GM19023 (cell line): ENCODE results near the gene PUM1.

Source experiments
- ATAC-seq: cut with Tn5 transposase; IDR thresholded peaks from one replicate; pipeline ENCODE4 v1.9.1; 2021; ENCODE audit warnings: mild to moderate bottlenecking, moderate library complexity; ENCODE audit not compliant: unreplicated experiment

The PUM1 gene

DNA sequence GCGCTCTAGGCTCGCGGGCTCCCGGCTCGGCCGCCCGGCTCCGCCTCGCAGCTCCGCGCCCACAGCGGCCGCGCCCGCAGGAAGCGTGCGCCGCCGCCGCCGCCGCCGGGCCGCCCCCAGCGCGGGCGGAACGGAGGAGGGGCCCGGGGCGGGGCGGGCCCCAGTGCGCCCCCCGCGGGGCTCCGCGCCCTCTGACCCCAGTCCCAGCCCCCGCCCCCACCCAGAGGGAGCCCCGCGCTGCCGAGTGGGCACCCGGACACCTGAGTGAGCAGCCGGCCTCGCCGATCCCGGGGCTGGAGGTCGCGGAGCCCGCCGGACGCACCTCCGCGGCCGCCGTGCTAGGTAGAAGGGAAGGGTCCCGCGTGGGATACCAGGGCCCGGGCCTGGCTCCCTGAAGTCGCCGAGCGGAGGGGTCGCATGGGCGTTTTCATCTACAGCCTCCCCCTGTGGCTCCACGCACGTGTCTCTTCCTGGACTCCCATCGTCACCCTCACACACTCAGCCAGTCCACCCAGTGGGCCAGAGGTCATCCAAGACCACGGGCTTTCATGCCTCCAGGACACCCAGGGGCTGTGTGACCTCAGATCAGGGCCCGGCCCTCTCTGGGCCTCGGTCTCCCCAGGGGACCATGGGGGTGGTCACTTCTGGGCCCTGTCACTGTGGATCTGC, 156.7 kb downstream of the PUM1 start, which contains the start of gene SDC3:
SDC3 (minus strand) TSS at position 63 of the 669 bp plus-strand sequence. CDS start 172 bp downstream, outside the sequence.
- ATAC-seq: no peak

DNA sequence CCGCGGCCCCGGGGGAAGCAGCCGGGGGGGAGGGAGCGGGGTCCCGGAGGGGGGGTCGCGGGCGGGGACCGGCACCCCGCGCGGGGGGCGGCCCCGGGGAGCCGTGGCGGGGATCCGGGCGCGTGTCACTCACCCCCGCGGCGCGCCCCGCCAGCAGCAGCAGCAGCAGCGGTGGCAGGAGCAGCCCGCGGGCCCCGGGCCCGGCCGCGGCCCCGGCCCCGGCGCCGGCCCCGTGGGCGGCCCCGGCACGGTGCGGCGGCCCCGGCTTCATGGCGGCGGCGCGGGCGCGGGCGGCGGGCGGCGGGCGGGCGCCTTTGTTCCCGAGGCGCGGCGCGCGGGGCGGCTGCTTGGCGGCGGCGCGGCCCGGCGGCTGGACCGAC, 157.2 kb downstream of the PUM1 start:
- ATAC-seq: no peak

GRCh38 chr1:30907481-30908315, 157.8 kb downstream of the PUM1 start:
- ATAC-seq: no peak

GRCh38 chr1:30906631-30907441, 158.7 kb downstream of the PUM1 start:
- no peak for ATAC-seq

DNA sequence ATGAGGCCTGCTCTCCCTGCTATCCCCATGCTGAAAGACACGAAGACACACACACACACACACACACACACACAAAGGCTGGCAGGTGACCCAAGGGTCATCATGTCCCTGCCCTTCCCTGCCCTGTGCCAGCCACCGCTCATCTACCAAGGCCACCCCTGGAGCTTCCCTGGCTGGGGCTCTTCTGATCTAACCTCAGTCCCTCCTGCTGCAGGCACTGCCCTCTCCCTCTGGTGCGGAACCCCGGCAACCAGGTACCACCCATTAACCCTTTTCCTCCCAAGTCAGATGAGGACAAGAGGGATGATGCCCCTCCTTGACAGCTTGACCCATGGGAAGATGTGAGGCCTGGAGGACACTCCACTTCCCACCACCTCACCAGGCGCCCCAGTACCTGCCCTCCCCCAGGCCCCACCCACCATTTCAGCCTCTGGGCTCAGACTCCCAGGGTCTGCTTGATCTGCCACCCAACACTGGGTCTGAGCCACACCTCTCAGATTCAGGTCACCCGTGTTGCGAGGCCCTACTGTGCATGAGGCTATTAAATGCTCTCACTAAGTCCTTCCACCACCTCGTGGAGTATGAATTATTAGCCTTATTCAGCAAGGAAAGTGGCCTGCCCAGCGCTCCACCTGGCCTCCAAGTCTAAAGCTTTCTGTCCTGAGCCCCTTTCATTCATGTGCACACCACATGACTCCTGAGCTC, 159.4 kb downstream of the PUM1 start:
- no peak for ATAC-seq

GRCh38 chr1:30905403-30905802, 160.1 kb downstream of the PUM1 start:
- ATAC-seq: no peak

DNA sequence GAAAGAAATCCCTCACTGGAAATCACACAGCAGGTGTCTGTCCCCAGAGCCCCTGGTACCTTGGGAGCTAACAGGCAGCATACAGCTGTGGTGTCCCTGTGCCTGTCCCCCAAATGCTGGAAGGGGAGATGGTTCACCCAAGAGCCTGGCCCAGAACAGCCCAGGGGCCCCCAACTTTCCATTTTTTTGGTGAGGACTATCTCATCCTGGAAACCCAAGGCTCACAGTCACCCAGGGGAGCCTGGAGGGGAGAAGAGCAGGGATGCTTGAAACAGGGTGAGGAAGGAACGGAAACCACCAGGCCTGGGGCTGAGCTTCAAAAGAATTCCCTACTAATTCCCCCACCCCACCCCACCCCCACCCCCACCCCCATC, 160.6 kb downstream of the PUM1 start:
- ATAC-seq: no peak

DNA sequence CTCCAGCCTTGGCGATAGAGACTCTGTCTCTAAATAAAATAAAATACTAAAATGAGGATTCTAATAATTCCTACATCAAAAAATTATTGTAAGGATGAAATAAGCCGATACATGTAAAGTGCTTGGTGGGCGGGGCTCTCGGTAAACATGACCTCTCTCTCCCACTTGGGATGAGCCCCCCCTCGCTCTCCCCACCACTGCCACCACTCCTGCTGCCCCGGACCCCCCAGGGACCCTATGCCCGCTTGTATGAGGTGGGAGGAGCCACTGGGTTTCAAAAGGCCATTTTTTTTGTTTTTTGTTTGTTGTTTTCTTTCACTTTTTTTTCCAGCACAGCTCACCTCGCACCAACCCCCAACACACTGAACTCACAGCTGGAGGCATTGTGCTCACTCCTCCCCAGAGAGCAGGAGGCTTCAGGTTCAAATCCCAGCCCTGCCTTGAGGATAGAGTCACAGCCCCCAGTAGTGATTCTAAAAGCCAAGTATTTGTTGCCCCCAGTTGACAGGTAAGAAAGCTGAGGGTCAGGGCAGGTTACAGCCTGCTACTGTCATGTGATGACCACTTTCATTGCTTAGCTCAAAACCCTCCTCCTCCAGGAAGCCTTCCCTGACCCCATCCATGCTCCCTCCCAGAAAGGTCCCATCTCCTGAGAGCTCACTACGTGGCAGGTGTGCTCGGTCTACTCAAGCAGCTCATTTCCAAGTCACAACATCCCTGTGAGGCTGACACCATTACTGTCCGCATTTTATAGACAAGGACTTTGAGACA, 161.1 kb downstream of the PUM1 start:
- no peak for ATAC-seq

DNA sequence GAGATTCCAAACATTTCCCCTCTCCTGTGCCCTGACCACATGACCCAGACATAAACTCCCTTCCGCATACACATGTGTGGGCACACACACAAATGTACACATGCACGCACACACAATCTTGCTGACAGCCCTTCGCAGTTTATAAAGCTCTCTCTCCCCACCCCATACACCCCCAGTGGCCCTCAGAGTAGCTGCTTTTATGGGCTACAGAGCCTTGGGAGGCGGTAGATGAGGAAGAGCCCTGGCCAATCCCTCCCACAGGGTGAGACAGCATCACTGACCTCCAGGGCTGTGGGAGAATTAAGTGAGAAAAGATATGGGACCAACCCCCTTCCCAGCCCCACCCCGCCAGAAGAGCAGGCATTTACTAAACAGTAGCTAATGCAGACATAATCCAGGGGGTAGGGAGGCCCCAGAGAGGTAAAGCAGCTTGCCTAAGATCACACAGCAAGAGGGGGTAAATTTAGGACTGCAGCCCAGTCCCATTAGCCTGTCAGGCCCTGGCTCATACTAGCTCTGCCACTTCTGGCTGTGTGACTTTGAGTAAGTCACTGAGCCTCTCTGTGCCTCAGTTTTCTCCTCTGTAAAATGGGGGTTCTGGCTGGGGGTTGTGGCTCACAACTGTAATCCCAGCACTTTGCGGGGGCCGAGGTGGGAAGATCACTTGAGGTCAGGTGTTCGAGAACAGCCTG, 162.0 kb downstream of the PUM1 start:
- ATAC-seq: no peak

- no peak for ATAC-seq
These were observed 162.8 kb downstream of the PUM1 start for GRCh38 chr1:30902593-30903290.

DNA sequence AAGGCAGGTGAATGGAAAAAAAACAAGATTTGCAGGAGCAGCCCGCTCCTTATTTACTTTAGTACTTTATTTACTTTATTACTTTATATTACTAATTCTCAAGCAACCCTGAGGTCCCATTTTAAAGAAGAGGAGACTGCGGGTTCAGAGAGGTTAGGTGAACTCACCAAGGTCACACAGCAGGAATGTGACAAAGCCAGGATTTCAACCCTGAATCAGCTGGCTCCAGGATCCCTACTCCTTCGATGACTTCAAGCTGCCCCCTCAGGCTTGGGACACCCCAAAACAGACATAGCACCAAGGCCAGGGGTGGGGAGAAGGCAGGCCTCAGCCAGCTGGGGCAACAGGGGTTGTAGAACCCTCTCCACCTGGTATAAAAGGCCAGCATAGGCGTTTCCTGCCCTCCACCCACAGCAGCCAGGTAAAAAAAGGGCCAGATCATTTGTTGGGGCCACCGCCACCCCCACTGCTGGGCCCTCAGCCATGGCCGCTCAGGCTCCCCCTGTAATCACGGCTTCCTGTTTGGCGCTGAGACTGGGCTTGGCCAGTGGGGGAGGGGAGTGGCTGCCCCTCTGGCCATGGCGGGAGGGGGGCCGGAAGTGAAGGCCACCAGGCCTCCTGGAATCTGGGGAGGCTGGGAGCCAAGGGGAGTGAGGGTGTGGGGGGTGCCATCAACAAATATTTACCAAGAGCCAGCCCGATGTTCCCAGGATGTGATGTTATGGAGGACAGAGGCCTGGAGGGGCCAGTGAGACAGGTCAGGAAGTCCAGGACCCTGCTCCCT, 163.5 kb downstream of the PUM1 start:
- ATAC-seq: no peak

GRCh38 chr1:30900931-30901560, 164.5 kb downstream of the PUM1 start:
- ATAC-seq: no peak

- ATAC-seq: no peak
These were observed 165.0 kb downstream of the PUM1 start for GRCh38 chr1:30900486-30900885.

GRCh38 chr1:30899577-30900389, 165.7 kb downstream of the PUM1 start:
- ATAC-seq: no peak

DNA sequence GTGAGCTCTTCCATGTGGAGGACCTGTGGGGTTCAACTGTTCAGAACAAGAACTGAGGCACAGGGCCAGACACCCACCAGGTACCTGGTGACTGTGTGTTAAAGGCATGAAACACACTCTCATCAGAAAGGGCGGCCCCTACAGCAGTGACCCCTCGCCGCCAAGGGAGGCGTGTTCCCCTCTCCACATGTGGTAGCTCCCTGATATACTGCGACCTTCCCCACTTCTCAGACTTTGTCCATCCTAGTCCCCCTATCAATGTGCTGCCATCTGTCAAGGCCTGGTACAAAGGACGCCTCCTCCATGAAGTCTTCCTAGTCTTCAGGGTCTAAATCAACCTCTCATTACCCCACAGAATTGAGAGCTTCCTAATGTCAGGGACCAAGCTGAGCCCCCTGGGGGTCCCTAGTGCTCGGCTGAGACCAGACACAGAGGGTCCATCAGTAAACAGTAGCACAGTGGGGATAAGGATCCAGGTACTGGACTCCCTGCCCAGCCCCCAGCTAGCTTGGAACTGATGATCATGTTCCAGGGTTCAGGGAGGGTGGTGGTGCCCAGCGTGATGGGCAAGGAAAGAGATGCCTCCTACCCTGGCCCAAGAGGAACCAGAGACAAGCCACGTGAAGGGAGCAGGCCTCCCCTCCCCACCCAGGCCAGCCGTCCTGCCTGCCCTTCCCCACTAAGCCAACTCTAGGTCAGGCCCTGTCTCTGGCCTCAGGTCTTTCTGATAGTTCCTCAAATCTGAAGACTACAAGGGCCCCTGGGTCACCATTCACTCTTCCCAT, 167.3 kb downstream of the PUM1 start:
- no peak for ATAC-seq

GRCh38 chr1:30896905-30897304, 168.6 kb downstream of the PUM1 start:
- ATAC-seq: no peak
